Fibroblast of lung (primary cell): ENCODE data around the gene RASGEF1C. TPM values are rescaled to one million over a fixed set of nuclear protein-coding genes. Genes with fewer than 3 reads are reported as not detected.

Experiments used
- DNase-seq, 2 donors: peaks; one replicate each; pipeline versions ENCODE4 v3.0.0 to v3.0.0-alpha.2; 2010; ENCODE audit warnings: low read depth in 2 of 2
- H2AFZ ChIP-seq: 2 replicates; pipeline ENCODE4 v1.5.1; 2012; ENCODE audit warnings: low read length, control low read depth, inconsistent platforms
- H3K27ac ChIP-seq: 2 replicates; pipeline ENCODE4 v1.5.1; 2011; ENCODE audit warnings: low read length, control low read depth; ENCODE audit not compliant: insufficient read depth
- H3K27me3 ChIP-seq: 2 replicates; pipeline ENCODE4 v1.5.1; 2011; ENCODE audit warnings: mild to moderate bottlenecking, low read length; ENCODE audit not compliant: control insufficient read depth, insufficient read depth
- H3K36me3 ChIP-seq: 2 replicates; pipeline ENCODE4 v1.5.1; 2011; ENCODE audit warnings: low read length; ENCODE audit not compliant: control insufficient read depth, insufficient read depth
- H3K4me1 ChIP-seq: 2 replicates; pipeline ENCODE4 v1.5.1; 2011; ENCODE audit warnings: low read length; ENCODE audit not compliant: control insufficient read depth, insufficient read depth; ENCODE audit errors: extremely low read depth
- H3K4me2 ChIP-seq: 2 replicates; pipeline ENCODE4 v1.5.1; 2011; ENCODE audit warnings: low read length, control low read depth; ENCODE audit not compliant: insufficient read depth; ENCODE audit errors: extremely low read depth
- H3K4me3 ChIP-seq, 4 experiments: fragments of 200-600 bp in 1 of 4; sonication (generic) in 1 of 4; replicated peaks in 1 of 4; 2 replicates each; pipeline ENCODE4 v1.5.1; 2011 to 2016; ENCODE audit warnings: low read length in 4 of 4, low read depth in 3 of 4, mild to moderate bottlenecking in 3 of 4, control low read depth in 2 of 4, inconsistent platforms in 1 of 4, mixed read lengths in 1 of 4; ENCODE audit not compliant: insufficient read depth in 1 of 4; ENCODE audit errors: control extremely low read depth in 1 of 4
- H3K79me2 ChIP-seq: 2 replicates; pipeline ENCODE4 v1.5.1; 2012; ENCODE audit warnings: mild to moderate bottlenecking, low read length, inconsistent platforms; ENCODE audit not compliant: control insufficient read depth, insufficient read depth
- H3K9ac ChIP-seq: 2 replicates; pipeline ENCODE4 v1.5.1; 2011; ENCODE audit warnings: mild to moderate bottlenecking, low read length, control low read depth; ENCODE audit not compliant: insufficient read depth
- H3K9me3 ChIP-seq: 2 replicates; pipeline ENCODE4 v1.5.1; 2012; ENCODE audit warnings: low read depth, low read length; ENCODE audit not compliant: control insufficient read depth, insufficient read depth
- H4K20me1 ChIP-seq: 2 replicates; pipeline ENCODE4 v1.5.1; 2011; ENCODE audit warnings: low read length; ENCODE audit not compliant: control insufficient read depth, insufficient read depth; ENCODE audit errors: extremely low read depth
- EZH2 ChIP-seq: IDR thresholded peaks from 2 replicates; pipeline ENCODE4 v1.5.1; 2012; ENCODE audit warnings: low read length, control low read depth, mild to moderate bottlenecking; ENCODE audit errors: missing control alignments
- polyA plus RNA-seq, 2 donors: library from polyadenylated mRNA; depleted of rRNA in 1 of 2; stranded (reverse) in 1 of 2; unstranded in 1 of 2; fragments of >200 nt; gene quantifications; 2 replicates each; pipeline ENCODE4 v1.2.1, GENCODE V29; 2011 to 2012; ENCODE audit warnings: missing spikeins in 1 of 2
- total RNA-seq: library from RNA; depleted of rRNA; stranded (reverse); fragments of >200 nt; gene quantifications from 2 replicates; pipeline ENCODE4 v1.2.1, GENCODE V29; 2014
- TF ChIP-seq, protein P1 (sequence below), 2 donors: IDR thresholded peaks in 1 of 2; conservative IDR thresholded peaks in 1 of 2; 1 replicate in 1 of 2; 2 replicates in 1 of 2; pipeline ENCODE4 v1.5.1; 2011 to 2012; ENCODE audit warnings: low read length in 2 of 2, control low read depth in 1 of 2, inconsistent platforms in 1 of 2, low read depth in 1 of 2, mild to moderate bottlenecking in 1 of 2

The RASGEF1C gene
- total and polyA plus RNA-seq, 2 donors (not counting 1 experiment from before 2014, with no cell fraction given), result under 0.01 TPM; not detected in 1

- no peak overlapping the region for H3K9ac ChIP-seq
- no peaks in the 10 kb centered on the region for H3K36me3 ChIP-seq
- H3K4me3 ChIP-seq, result no peak overlapping the region
- no peaks in the 10 kb centered on the region for H4K20me1 ChIP-seq
- H3K9me3 ChIP-seq, result no peaks in the 10 kb centered on the region
- no peak for DNase-seq
- no peak overlapping the region for H3K4me2 ChIP-seq
- no peaks in the 10 kb centered on the region for H3K27me3 ChIP-seq
- no peaks in the 10 kb centered on the region for H3K4me1 ChIP-seq
- H2AFZ ChIP-seq, result no peak overlapping the region
- no peak overlapping the region for H3K27ac ChIP-seq
- no peak for TF ChIP-seq EZH2
- TF ChIP-seq, protein P1, sequence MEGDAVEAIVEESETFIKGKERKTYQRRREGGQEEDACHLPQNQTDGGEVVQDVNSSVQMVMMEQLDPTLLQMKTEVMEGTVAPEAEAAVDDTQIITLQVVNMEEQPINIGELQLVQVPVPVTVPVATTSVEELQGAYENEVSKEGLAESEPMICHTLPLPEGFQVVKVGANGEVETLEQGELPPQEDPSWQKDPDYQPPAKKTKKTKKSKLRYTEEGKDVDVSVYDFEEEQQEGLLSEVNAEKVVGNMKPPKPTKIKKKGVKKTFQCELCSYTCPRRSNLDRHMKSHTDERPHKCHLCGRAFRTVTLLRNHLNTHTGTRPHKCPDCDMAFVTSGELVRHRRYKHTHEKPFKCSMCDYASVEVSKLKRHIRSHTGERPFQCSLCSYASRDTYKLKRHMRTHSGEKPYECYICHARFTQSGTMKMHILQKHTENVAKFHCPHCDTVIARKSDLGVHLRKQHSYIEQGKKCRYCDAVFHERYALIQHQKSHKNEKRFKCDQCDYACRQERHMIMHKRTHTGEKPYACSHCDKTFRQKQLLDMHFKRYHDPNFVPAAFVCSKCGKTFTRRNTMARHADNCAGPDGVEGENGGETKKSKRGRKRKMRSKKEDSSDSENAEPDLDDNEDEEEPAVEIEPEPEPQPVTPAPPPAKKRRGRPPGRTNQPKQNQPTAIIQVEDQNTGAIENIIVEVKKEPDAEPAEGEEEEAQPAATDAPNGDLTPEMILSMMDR (conservative IDR thresholded peaks at IDR 0.05 in 1 of 2, IDR thresholded peaks at IDR 0.05 in 1 of 2; ENCODE audit: low read depth in 1 of 2, low read length in 2 of 2), result no peak
- H3K79me2 ChIP-seq, result no peaks in the 10 kb centered on the region
These were observed 48.8 kb downstream of the RASGEF1C start for GRCh38 chr5:180160215-180160614.

DNA sequence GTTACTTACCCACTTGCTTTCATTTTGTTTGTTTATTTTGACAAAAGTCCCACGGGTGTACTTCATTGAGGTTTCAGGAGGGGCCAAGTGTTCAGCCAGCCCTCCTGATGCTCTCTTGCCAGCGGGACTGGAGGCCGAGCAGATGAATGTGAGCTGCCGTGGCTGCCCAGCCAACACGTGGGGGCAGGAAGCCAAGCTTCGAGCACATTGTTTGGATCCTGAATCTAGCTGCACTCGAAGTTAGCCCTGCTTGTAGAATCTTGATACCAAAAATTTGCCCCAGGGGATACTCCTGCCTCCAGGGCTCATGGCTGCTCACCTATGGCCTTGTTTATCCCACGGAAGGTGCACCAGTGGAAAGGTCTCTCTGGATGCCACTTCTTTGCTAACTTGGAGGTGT lies 49.3 kb downstream of the RASGEF1C start:
- no peaks in the 10 kb centered on the region for H3K79me2 ChIP-seq
- H3K9me3 ChIP-seq, result no peaks in the 10 kb centered on the region
- no peaks in the 10 kb centered on the region for H4K20me1 ChIP-seq
- H3K9ac ChIP-seq, result no peak overlapping the region
- H3K27ac ChIP-seq, result no peak overlapping the region
- H3K27me3 ChIP-seq, result no peaks in the 10 kb centered on the region
- TF ChIP-seq, protein P1 (conservative IDR thresholded peaks at IDR 0.05 in 1 of 2, IDR thresholded peaks at IDR 0.05 in 1 of 2; ENCODE audit: low read depth in 1 of 2, low read length in 2 of 2), result no peak
- TF ChIP-seq EZH2, result no peak
- no peak overlapping the region for H2AFZ ChIP-seq
- DNase-seq, result peak; percentile 28 to 33
- H3K36me3 ChIP-seq, result no peaks in the 10 kb centered on the region
- no peak overlapping the region for H3K4me3 ChIP-seq
- no peaks in the 10 kb centered on the region for H3K4me1 ChIP-seq
- no peak overlapping the region for H3K4me2 ChIP-seq

DNA sequence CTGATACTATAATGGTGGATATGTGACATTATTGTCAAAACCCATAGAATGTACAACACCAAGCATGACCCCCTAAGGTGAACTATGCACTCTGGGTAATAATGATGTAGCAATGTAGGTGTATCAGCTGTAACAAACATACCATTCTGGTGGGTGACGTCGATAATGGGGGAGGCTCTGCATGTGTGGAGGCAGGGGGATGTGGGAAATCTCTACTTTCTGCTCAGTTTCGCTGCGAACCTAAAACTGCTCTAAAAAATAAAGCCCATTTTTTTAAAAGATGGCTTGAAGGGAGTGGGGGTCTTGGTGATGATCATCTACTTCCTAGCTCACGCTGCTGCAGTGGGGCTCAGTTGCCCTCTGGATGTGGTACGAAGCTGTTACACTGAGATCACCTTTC lies 51.1 kb downstream of the RASGEF1C start:
- no peak overlapping the region for H3K27ac ChIP-seq
- H3K36me3 ChIP-seq, result no peaks in the 10 kb centered on the region
- H3K4me1 ChIP-seq, result no peaks in the 10 kb centered on the region
- TF ChIP-seq, protein P1 (conservative IDR thresholded peaks at IDR 0.05 in 1 of 2, IDR thresholded peaks at IDR 0.05 in 1 of 2; ENCODE audit: low read depth in 1 of 2, low read length in 2 of 2), result no peak
- no peak for TF ChIP-seq EZH2
- no peaks in the 10 kb centered on the region for H3K9me3 ChIP-seq
- DNase-seq, result no peak
- H4K20me1 ChIP-seq, result no peaks in the 10 kb centered on the region
- H3K79me2 ChIP-seq, result no peaks in the 10 kb centered on the region
- H2AFZ ChIP-seq, result no peak overlapping the region
- H3K27me3 ChIP-seq, result no peaks in the 10 kb centered on the region
- H3K9ac ChIP-seq, result no peak overlapping the region
- no peak overlapping the region for H3K4me3 ChIP-seq
- no peak overlapping the region for H3K4me2 ChIP-seq
